ENCODE data around the gene C7.
"Not testable (repeated sequence)": the region's sequence is repeated elsewhere in the genome, so short reads cannot be mapped to it uniquely, and the experiment has no call there.

C7 gene

DNA sequence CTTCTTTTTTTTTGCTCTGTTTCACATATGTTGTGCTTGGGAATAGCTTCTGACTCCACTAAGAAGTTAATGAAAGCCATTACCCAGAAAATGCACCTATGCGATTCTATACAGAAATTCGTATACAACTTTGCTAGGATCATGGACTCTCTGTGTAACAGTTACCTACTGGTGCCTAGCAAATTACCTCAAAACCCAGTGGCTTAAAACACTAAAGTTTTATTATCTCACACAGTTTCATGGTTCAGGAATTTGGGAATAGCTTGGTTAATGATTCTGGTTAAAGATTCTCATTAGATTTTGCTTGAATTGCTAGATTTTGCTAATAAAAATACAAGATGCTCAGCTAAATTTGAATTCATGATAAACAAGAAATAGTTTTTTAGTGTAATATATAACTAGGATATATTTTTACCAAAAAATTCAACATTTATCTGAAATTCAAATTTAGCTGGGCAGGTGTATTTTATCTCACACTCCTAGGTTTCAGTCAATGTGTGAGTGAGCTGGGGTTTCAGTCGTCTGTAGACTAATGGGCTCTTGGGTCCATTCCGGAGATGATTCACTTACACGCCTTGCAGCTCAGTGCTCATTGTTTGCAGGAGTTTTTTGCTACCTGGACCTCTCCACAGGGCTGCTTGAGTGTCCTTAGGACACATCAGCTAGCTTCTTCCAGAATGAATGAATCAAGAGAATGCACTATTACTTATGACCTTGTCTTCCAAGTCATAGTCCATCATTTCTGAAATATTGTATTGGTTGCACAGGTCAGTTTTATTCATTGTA is 86.7 kb downstream of the C7 start:
- DNase-seq: no peak

DNA sequence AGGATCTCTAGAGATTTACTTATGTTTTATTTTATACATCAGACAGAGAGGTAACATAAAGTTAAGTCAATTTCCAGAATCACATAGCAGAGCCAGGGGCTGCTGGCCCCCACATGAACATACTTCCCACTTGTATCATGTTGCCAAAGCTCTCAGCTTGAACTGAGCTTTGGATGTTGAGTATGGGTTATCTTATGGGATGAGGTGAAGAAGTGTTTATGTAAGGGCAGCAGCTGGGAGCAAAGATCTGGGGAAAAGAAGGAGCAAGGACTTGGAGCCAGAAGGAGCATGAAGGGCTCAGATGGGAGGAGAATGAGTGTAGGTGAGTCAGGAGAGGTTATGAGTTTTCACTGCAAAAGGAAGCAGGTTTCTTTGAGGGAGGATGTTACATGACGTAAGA is 89.8 kb downstream of the C7 start:
- no peak for DNase-seq

- DNase-seq: no peak
These were observed 90.7 kb downstream of the C7 start for GRCh38 chr5:40999966-41000365.

GRCh38 chr5:41003670-41004376 is 94.5 kb downstream of the C7 start:
- DNase-seq: no peak

DNA sequence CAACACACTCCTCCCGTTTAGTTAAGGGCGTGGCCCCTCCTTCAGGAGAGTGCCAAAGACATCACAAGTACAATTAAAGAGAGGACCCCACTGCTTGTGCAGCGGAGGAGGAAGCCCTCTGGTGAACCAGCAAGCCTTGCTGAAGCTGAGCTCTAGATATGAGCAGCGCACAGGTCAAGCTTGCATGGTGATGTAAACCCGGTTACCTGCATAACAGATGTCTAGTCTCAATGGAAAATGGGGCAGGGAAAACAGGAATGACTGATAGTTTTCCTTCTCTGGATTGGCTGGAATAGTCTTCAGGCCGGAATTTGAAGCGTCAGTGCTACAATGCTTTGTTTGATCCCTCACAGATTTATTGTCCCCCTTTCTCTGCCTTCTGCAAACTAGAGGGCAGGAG is 95.6 kb downstream of the C7 start:
- no peak for DNase-seq

DNA sequence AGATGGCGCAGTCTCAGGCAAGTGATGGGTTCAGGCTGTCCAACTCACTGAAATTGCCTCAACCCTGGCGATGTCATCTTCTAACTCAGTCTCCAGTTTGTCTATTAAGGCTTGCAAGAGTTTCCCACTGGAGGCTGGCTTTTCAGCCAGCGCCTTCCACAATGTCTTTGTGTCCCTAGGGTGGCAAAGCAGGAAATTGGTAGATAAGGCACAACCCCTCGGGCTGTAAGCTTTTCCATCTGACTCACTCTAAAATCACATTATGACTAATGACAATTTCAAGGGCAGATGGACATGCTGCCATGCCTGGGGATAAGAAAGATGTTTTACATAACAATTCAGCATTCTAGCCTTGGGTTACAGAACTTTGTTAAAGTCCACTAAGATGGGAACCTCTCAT is 99.9 kb downstream of the C7 start:
- no peak for DNase-seq

DNA sequence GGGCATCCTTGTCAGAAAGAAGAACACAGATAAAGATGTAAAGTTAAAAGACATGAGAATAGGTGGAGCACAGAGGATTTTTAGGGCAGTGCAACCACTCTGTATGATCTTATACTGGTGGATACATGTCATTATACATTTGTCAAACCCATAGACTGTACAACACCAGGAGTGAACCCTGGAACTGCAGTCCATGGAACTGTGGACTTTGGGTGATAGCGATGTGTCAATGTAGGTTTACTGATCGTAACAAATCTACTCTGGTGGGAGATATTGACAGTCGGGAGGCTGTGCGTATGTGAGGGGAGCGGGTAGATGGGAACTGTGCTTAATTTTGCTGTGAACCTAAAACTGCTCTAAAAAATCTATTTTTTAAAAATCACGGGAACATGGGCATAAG is 101.3 kb downstream of the C7 start:
- no peak for DNase-seq

GRCh38 chr5:41012318-41012717 is 103.0 kb downstream of the C7 start:
- no peak for DNase-seq

DNA sequence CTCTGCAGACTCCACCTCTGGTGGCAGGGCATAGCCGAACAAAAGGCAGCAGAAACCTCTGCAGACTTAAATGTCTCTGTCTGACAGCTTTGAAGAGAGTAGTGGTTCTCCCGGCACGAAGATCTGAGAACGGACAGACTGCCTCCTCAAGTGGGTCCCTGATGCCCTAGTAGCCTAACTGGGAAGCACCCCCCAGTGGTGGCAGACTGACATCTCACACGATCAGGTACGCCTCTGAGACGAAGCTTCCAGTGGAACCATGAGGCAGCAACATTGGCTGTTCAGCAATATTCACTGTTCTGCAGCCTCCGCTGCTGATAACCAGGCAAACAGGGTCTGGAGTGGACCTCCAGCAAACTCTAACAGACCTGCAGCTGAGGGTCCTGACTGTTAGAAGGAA is 113.3 kb downstream of the C7 start:
- not testable (repeated sequence) for DNase-seq
